GM21576 (cell line): ENCODE data around the gene SHOC2.
"Not testable (repeated sequence)": the region's sequence is repeated elsewhere in the genome, so short reads cannot be mapped to it uniquely, and the experiment has no call there.

Experiments used
- ATAC-seq: cut with Tn5 transposase; IDR thresholded peaks from one replicate; pipeline ENCODE4 v1.9.1; 2021; ENCODE audit warnings: mild to moderate bottlenecking, moderate library complexity; ENCODE audit not compliant: unreplicated experiment

Gene SHOC2

DNA sequence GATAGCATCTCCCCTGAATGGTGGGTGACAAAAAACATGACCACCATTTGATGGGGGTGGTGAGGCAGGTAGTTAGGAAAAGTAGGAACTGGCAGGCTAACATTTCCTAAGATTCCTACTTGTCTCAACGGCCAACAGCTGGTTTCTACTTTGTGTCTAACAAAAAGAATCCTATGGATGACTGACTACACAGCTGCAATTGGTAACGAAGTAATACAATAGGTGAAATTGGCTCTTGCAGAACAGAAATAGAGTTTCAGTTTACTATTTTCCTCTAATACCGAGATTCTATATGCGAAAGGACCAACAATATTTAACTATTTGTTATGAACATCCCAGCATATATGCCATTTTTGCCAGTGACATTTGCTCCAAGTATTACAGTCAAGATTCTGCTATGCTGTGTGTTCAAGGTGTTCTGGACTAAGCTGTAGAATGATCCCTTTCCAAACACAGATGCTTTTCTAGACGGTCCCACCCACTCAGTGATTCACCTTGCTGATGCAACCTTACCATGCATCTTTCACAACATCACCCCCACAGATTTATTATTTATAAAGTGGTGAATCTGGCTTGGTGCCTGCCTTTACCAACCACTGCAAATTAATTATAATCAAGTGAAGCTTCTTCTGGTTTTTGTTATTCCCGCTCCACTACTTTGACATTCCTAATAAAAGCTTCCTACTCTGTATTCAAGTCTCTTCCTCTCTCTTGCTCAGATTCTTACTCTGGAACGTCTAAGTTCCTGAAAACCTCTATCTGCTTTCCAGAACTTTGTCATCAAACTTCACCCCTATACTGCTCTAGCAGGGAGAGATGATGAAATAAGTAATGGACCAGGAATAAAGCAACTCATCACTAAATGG lies 17.2 kb upstream of the SHOC2 start:
- ATAC-seq: no peak

DNA sequence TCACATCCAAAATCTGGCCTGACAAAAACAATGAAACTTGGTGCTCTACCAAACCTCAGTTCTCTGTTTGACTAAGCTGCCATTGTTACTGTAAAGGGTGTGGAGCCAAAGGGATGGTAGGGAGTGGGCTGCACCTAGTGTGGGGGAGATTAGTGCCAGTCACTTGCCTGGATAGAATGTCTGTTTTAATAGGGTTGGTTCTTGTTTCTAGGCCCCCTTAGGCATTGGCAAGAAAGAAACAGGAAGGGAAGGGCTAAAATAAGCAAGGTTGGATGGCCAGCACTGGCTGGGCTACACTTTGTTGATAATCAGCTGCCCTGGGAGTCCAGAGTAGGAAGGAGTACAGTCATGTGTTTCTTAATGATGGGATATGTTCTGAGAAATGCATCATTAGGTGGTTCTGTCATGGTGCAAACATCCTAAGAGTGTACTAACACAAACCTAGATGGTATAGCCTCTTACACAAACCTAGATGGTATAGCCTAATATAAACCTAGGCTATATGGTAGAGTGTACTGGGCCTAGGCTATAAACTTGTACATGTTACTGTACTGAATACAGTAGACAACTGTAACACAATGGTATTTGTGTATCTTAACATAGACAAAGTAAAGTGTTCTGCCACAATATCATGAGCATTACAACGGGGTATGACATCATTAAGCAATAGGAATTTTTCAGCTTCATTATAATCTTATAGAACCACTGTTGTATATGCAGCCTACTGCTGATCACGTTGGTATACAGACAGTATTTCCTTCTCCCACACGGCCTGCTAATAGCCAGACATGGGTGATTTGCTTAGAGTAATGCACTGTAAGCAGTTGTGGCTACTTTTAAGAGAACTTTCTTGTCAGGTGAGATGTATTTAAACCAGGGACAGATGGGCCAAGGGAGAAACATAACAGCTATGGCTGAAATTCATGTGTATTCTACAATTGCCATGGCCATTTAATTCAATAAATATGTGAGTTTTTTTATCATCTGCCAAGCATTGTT lies 15.8 kb upstream of the SHOC2 start:
- peak; percentile 56 for ATAC-seq

DNA sequence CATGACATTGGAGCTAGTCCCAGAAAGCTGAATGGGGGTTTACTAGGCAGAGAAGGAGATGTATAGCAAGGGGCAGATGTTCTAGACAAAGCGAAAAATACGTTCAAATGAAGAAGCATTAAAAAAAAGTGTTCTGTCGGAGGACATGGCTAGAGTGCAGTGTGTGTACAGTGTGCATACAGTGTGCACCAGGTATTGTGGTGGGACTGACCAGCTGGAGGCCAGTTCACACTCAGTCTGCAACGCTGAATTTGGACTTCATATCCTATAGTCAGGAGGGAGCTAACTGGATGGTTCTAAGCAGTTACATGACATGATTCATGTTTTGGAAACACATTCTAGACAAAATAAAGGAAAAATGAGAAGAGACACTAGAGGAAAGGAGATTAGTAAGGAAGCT lies 9.3 kb upstream of the SHOC2 start:
- ATAC-seq: no peak

DNA sequence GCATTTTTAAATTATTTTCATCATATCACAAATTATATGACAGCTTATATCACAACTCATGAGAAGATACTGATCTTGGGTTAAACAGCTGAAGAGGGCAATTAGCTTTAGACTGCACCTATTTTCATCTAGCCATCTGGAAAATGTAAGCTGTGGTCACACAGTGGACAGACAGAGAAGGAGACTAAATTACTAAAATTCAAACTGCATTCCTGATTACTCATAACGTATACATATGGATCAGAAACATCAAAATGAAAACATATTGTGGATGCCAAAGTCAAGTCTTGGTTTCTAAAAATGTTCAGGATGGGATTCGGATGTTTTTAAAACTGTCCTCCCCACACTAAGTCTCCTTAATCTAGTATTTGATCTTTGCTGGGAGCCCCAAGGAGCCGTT lies 7.0 kb upstream of the SHOC2 start:
- no peak for ATAC-seq

DNA sequence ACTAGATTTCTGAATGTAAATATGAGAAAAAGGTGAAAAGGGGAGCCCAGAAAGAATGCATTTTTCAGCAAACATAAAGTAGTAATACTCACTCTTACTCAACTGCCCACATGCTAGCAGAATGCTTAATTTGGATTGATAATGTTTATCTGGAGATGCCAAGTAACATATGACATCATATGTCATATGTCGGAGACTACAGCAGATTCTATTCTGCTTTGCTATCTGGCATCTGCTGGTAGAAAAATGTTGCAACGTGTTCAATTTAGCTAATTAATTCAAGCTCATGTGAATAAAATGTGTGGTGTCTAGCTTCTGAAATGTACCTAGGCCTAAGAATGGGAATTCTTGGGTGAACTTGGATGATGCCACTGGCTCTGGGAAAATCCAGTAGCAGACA lies 5.0 kb upstream of the SHOC2 start:
- ATAC-seq: no peak

DNA sequence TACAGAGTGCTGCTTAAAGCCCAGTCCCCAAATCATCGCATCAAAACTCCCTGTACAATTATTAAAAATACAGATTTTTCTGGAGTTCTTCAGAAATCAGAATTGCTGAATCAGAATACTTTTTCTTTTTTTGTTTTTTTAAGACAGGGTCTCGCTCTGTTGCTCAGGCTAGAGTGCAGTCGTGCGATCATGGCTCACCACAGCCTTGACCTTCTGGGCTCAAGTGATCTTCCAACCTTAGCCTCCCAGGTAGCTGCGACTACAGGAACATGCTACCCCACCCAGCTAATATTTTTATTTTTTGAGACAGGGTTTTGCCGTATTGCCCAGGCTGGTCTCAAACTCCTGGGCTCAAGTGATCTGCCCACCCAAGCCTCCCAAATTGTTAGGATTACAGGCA lies 4.4 kb upstream of the SHOC2 start:
- no peak for ATAC-seq

DNA sequence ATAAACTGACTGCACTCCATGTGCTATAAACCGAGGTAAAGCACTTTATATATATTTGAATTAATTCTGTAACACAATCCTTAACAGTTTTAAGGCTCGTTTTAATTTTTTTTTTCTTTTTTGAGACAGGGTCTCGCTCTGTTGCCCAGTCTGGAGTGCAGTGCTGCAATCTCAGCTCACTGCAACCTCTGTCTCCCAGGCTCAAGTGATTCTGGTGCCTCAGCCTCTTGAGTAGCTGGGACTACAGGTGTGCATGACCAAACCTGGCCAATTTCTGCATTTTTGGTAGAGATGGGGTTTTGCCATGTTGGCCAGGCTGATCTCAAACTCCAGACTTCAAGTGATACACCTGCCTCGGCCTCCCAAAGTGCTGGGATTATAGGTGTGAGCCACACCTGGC lies 3.8 kb upstream of the SHOC2 start:
- not testable (repeated sequence) for ATAC-seq

DNA sequence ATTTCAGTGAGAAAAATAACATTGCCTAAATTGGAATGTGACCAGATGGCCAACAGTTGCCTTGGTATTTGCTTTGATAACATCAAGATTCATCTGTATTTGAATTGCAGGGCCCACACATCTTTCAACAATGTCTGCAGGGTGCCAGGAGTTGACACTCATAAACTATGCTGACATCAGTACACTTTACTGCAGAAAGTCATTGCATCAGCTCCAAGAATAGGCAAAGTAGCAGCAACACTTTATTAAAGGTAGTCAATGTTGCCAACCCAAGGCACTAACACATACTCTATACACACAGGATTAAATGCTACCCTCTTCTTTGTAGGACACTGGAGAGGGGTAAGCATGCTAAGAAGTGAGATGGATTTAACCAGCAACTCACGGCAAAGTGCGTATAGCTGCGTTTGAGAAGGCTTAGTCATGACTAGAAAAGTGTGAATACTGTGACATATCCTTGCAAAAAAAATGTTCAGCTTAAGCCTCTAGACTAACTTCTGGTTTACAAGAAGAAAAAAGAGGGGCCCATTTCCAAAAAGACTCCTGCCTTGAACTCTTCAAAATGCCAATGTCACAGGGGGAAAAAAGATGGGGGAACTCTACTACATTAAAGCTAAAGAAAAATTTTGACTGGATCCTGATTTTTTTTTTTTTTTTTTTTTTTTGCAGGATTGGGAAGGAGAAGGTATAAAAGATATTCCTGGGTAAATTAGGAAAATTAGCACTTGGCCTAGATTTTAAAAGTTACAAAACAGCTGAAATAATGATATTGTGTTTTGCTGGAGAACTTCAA lies 2.7 kb upstream of the SHOC2 start:
- no peak for ATAC-seq

DNA sequence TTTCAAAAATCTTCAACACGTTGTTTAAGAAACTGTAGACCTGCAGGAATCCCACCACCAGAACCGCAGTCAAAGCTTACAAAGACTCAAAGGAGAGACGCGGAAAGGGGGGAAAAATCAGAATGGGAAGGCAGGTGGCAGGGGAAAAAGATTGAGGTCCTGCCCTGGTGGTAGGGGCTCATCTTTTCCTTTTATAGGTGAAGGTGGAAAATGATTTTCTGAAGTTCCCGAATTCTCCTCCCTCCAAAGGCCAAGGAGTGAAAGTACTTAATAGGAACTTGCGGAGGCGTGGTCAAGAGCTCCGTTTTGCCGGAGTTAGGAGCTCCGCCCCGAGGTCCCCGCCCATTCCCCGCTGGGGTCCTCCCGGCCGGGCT lies 1.1 kb upstream of the SHOC2 start:
- no peak for ATAC-seq

DNA sequence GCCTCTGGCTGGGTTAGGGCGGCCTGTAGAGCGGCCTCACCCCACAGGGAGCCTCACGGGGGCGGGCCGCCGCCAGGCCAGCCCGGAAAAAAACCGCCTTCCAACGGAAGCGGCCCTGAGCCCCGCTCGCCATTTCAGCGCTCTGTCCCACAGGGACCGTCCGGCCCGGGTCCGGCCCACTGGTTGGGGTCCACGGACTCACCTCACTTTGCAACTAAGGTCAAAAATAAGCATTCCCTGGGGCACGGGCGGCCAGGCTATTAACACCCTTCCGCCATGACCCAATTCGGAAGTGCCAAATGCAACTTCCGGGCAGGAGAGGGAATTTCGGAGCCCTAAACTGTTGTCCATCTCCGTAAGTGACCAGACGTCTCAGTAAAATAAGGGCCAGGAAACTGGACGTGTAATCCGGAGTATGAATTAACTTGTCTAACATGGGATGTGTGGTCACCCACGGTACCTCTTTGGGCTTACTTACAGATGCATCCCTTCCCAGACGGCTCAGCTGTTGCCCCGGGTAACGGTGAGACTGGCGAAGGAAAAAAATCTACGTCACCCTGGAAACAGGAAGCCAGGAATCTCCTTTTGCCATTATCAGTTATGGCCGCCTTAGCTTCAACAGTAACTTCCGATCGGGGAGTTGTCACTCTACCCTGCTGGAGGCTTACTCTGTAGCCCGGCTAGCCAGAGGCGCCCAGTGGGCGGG lies 608 bp upstream of the SHOC2 start, which contains the start of gene BBIP1:
Gene BBIP1 (minus strand): TSS at position 538 of the 706 bp plus-strand sequence. CDS start 1,023 bp downstream, outside the sequence.
- ATAC-seq: peak; percentile 52

DNA sequence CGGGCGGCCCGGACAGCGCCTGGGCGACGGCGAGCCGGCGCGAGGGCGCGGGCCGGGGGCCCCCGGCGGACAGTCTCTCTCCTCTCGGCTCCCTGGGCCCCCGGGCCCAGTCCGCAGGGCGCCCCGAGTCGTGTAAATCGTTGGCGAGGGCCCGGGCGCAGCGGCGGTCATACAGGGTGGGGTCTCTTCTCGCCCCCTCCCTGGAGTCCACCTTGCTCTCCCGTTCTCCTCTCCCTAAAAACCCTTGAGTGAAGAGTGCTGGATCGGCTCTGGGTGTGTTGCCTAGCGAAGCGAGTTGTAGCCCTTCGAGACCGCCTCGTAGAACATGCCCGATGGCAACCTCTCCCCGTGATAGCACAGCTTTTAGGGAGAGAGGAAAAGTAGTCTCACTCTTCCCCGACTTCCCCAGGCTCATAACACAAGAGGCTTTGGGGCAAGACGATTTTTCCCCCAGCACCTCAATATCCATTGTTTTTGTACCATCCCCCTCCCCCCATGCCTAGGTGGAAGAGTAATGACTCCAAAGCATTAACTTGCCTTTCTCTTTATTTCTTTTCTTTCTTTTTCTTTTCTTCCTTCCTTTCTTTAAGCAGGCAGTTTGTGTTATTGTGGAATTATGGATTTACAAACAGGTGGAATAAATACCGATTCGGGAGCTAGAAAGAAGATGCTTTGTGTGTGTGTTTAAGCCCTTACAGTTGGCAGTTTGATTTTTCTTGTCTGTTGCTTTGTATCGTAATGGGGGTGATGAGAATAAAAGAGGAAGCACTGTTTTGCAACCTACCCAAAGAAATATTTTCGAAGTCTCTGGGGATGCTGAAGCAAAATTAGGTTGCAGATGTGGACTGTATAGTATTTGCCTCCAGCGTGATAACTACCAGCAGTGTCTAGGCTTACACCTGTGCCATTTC lies 822 bp downstream of the SHOC2 start:
- ATAC-seq: peak; percentile 32

DNA sequence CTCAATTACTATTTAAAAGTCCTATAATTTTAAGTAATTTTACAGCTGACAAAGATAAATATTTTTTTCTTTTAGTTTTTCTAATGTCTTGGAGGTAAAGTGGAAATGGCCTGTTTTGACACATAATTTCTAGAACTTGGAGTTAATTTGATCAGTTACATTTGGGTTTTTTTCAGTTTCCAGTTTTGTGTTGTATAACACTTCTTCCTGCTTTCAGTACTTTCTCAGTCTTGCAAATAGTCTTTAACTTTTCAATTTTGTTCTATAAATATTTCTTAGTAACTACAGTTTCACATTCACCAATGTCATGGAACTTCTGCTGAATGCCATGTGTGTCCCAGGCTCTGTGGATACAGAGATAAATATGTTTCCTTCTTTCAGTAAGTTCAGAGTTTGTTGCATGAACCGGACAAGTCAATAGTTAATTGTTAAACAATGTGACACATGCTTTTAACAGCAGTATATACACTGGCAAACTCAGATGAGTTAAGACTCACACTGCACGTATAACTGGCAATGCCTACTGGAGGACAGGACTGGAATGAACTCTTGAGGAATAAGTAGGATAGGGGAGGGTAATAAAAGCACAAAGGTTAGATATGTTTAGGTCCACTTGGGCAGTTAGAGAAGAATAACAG lies 4.6 kb downstream of the SHOC2 start:
- no peak for ATAC-seq

DNA sequence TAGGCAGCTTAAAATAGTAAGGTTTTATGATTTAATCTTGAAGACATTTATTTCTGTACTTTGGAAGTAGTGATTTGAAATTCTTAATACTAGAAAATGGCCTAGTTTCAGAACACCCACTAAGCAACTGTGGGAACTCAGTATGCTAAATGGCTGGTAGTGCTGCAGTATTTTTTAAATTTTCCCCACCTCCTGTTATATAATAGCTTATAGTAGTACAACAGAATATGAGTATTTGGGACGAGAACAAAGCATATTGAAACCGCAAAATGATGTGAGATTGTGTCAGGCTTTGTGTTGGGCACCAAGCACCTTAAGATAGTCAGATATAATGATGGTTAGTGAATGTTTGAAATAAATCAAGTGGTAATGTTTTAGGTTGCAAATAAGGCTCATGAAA lies 8.1 kb downstream of the SHOC2 start:
- ATAC-seq: no peak

DNA sequence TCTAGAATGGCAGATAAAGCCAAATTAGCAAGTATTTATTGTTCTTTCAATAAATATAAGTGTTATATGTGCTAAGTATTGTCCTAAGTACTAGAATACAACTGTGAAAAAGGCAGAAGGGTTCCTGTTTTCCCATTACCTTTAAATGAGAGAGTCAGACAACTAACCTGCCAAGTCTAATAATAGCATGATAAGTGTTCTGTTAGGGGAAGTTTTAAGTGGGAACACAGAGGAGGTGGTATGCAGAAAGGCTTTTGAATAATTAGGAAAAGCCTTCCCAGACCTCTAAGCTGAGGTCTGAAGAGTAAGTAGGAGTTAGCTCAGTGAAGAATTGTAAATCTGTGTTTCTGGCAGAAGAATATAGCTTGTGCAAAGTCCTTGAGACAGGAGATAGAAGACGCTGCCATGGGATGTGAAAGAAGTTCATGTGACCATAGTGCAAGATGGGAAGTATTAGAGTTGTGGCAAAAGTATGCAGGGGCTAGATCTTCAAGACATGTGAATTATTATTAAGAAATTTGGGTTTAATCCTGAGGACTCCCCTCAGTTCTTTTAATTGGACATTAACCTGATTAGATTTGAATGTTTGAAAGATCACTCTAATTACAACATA lies 12.5 kb downstream of the SHOC2 start:
- no peak for ATAC-seq

DNA sequence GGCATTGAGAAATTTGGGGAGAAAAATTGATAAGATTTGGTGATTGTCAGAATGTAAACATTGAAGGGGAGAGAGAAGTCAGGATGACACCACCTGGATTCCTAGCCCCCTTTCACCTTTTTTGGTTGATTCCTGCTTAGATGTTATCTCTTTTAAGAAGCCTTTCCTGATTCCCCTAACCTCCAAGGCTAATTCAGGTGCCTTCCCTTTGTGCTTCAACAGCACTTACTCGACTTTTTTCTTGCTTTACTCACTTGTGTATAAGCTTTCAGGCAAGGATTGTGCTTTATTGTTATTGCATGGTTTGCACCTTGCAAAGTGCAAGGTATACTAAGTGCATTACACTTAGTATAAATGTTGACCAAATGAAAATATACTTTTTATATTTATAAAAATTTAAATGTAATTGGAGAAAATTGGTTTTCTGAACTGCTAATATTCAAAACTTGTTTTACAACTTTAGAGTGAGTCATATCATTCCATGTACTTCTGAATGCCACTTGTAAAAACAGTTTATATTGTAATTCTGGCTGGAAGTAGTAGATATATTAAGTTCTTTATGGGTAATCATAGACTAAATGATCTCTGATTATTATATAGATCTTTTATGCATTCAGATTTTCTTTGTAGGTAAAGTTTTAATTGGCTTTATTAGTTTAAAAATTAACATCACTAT lies 13.2 kb downstream of the SHOC2 start:
- no peak for ATAC-seq

DNA sequence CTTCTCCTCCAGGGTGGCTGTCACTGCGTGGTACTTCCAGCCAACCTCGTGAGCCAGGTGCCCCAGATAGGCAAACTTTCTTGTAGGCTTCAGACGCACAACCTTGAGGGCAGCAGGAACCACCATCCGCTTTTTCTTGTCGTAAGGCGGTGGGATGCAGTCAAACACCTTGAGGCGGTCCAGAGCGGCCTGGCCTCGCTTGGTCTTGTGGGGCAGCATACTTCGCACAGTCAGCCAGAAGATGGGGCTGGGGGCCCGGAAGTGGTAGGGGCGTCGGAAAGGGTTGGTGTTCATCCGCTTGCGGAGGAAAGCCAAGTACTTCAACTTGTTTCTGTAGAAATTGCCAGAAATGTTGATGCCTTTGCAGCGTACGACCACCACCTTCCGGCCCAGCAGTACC lies 17.4 kb downstream of the SHOC2 start:
- no peak for ATAC-seq

DNA sequence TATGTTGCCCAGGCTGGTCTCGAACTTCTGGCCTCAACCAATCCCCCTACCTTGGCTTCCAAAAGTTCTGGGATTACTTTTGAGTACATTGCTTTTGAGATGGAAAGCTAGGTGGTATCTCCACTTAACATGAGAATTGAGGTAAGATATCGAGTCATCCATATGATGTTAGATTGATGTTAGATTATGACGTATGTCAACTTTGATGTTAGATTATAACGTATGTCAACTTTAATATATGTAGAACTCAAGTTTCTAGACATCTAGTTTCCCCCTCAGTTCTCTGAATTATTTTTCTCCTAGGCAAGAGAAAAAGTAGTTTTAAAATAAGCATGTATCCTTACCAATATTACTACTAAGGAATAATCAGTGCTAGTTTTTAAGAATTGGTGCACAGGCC lies 20.0 kb downstream of the SHOC2 start:
- no peak for ATAC-seq
